Stimulated activated CD4-positive, alpha-beta T cell treated with anti-CD3 and anti-CD28 coated beads, Interleukin-12 subunit alpha, Interleukin-12 subunit beta, amount 100 ng/mL, for 24 hours (primary cell): ENCODE results near the gene NFKBIE.

Source experiments
- DNase-seq, 2 experiments: peaks; one replicate each; pipeline ENCODE4 v3.0.0-alpha.2; 2020; ENCODE audit warnings: low read depth in 2 of 2

The NFKBIE gene

DNA sequence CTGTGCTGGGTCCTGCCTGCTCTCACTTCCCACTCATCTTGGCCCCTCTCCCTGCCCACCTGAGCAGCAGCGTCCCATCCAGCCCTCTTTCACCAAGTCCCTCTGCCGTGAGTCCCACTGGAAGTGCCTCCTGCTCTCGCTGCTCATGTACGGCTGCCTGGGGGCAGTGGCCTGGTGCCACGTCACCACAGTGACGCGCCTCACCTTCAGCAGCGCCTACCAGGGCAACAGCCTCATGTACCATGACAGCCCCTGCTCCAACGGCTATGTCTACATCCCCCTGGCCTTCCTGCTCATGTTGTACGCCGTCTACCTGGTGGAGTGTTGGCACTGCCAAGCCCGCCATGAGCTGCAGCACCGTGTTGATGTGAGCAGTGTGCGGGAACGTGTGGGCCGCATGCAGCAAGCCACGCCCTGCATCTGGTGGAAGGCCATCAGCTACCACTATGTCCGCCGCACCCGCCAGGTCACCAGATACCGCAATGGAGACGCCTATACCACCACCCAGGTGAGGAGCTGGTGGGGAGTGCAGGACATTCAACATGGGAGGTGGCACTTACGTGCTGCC lies 7.7 kb upstream of the NFKBIE start:
- DNase-seq = no peak

DNA sequence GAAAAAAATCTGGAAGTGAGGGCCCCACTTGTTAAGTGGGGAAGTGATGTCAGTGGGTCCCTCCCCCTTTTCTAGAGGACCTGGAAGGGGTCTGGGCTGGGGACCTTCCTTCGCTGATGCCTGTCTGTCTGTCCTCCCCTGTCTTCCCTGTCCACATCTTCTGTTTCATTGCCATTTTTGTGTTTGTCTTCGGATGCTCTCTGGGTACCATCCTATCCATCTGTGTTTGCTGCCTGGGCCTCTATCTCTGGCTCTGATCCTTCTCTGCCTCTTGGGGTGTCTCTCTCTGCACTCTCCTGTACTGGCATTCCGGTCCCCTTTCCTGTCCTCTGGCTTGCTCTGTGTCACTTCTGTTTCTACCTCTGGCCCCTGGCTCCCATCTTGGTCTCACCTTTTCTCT lies 7.2 kb upstream of the NFKBIE start:
- no peak for DNase-seq

DNA sequence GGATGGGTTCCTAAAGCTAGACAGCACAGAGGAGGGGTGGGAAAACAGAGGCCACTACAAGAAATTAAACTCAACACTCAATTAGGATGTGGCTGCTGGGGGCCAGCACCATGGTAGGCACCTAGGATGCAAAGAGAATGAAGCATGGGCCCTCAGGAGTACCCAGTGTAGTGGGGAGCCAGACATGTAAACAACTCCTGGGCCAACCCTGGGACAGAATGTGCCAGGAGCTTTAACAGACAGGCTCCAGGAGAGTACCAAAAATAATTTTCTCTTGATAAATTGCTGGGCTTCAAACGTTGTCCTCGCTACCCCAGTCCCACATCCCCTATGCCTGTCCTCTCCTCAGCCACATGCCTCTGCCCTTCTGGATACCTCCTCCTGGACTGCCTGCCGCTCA lies 6.6 kb upstream of the NFKBIE start:
- no peak for DNase-seq

DNA sequence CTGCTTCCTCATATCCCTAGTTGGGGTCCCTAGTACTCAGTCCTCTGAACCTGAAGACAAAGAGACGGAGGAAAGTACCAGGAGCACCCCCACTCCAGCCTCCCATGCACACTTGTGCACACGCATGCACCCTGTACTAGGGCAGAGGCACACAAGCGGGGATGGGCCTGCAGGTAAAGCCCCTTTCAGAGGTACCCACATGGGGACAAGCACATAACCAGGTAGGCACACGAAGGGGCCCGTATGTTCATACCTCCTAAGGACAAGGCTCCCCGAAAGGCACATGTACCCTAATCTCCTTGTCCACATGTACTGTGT lies 6.0 kb upstream of the NFKBIE start:
- DNase-seq = no peak

DNA sequence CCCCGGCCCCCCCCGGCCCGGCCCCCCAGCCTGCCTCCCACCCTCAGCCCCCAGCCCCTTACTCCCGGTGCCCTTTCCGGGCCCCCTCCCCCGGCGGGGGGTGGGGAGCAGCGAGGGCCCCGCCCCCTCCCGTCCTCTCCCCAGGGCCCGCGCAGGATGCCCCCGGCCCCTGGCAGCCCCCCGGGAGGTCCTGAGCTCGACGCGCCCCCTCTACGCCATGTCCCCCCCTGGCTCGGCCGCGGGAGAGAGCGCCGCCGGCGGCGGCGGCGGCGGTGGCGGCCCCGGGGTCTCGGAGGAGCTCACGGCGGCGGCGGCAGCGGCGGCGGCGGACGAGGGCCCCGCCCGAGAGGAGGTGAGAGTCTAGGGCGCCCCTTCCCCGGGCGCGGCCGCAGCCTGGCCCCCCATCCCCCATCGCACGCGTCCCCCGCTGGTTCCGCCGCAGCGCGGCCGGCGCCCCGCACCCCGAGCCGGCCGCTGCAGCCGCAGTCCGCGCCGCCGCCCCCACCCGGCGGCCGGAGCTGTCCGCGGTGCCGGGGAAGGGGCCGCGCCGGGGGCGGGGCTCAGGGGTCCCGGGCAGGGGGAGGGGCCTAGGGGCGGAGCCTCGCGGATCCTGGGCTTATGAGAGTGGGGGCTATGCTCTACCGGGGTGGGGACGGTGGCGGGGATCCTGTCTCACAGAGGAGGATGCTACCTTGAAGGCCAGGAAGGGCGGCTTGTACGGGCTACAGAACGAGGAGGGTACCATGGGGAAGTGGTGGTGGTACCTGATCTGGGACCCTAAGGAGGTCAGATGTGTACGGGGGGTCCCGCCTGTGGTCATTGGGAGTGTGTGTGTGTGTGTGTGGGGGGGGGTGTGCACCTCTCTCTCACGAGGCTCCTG lies 5.4 kb upstream of the NFKBIE start:
- no peak for DNase-seq

DNA sequence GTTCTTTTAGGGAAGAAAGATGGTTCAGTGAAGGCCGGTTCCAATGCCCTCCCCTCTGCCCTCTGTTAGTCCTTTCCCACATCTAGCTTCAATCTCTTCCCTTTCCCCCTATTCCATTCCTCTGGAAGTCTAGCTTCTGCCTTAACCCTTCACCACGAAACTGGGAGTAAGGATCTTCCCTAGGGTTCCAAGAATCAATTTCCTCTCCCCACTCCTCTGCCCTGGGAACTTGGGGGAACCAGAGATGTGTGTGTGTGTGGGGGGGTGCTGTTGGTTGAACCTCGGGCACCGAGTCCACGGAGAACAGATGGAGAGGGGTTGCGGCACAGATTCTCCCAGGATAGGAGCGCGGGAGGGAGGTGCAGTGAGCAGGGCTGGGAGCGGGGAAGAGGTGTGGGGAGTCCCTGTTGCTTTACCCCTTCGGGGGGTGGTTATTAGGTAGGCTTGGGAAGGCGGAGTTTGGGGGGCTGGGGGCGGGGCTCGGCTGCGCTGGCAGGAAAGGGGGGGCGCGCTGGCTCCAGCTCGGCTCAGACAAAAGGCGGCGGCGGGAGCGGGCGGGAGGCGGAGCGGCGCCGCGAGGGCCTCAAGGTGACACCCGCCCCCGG lies 4.7 kb upstream of the NFKBIE start, which contains the start of gene TMEM151B:
Gene TMEM151B (plus strand): TSS at position 530 of the 605 bp plus-strand sequence. CDS start 293 bp downstream, outside the sequence.
- DNase-seq = no peak

GRCh38 chr6:44269178-44269920 lies 4.0 kb upstream of the NFKBIE start:
- DNase-seq = no peak

DNA sequence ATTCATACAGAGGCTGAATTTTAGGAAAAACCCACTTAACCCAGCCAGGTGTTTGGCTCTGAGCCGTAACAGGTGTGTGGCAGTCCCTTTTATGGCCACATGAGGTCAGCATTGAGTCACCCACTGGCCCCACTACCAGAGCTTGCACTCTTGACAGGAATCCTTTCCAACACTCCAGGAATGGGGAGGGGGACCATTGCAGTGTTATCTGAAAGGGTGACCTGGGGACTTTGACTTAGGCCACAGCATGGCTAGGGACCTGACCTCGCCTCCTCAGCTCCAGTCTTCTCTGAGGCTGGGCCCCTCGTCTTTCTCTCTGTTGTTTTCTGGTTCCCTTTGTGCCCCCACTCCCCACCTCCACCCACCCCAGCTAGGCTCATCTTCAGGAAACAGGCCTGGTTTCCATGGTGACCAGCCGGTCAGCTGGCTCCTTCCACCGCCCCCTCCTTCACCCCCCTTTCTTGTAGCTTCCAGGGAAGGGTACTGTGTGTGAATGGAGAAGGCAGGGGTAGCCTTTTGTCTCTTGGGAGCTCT lies 2.8 kb upstream of the NFKBIE start:
- DNase-seq = peak in 1 of 2 experiments; percentile 60

DNA sequence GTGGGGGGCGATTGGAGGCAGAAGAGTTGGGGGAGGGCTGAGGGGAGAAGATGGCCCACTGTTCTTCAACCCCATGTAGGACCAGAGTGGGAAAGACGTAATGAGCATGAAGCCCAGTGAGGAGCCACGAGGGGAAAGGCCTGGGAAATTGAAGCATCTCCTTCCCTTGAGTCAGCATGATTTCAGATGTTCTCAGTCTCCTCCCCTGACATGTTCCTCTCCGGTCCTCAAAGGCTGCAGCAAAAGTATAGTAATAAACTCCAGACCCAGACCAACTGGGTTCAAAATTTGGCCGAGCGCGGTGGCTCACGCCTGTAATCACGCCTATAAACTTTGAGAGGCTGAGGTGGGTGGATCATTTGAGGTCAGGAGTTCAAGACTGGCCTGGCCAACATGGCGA lies 1.9 kb upstream of the NFKBIE start:
- DNase-seq = no peak

DNA sequence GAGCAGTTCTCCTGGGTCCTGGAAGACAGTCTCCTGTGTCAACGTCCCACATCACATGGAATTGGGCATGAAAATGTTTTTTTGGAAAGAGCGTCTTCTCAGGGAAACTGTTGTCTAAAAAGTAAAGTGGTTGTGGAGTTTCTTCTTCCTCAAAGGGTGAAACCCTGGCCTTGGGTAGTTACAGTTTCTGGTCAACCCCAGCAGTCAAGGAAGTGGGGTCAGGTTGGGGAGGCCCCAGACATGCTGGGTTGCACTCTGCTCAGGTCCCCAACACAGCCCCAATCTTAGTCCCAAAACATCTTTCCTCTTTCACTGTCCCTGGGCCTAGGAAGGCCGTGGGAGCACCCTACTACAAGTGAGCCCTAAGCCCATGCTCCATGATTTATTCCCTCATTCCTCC lies 996 bp upstream of the NFKBIE start:
- DNase-seq = no peak

DNA sequence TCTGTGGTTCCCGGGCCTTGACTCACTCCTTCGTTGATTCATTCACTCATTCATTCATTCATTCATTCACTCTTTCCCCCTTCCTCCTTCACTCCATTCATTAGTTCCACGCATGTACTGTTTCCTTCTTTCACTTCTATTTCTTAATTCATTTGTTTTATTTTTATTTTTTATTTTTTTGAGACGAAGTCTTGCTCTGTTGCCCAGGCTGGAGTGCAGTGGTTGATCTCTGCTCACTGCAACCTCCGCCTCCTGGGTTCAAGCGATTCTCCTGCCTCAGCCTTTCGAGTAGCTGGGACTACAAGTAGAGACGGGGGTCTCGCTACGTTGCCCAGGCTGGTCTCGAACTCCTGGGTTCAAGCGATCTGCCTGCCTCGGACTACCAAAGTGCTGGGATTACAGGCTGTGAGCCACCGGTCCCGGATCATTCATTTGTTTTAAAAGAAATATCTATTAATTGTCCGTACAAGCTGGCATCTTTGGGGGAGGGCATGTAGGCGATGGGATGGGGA lies 427 bp upstream of the NFKBIE start:
- no peak for DNase-seq

DNA sequence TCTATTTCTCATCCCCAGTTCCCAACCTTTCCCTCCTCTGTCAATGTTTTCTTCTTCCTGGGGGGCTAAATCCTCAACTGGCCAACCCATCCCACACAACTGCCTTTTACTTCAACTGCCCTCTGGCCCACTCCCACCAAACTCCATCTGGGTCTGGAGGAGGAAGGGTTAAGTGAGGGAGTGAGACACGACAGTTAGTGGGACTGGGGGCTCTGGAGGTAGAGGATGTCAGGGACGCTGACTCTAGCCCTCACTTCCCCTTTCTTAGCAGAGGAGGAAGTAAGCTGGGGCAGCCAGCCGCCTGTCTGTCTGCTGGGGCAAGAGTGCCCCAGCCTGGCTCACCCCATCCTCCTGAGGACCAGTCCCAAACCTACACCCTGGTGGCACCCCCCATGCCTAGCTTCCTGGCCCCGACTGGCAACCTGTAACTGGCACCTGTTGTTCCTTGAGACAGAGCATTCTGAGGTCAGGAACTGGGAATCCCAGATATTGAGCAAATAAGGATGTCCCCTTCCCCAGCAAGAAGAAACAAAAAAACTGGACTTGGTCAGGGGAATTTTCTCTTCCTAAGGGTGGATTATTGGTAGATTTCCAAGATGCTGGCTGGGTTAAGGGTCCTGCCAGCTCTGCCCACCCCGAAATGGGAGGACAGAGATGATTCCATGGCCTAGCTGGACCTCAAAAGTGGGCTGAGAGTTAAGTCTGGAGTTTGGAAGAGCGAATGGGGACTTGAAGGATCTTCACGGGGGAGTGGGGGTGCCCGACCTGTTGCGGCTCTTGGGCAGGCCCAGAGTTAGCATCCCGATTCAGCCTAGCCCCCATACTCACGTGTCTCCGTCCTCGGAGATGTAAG lies 971 bp downstream of the NFKBIE start:
- DNase-seq = no peak

DNA sequence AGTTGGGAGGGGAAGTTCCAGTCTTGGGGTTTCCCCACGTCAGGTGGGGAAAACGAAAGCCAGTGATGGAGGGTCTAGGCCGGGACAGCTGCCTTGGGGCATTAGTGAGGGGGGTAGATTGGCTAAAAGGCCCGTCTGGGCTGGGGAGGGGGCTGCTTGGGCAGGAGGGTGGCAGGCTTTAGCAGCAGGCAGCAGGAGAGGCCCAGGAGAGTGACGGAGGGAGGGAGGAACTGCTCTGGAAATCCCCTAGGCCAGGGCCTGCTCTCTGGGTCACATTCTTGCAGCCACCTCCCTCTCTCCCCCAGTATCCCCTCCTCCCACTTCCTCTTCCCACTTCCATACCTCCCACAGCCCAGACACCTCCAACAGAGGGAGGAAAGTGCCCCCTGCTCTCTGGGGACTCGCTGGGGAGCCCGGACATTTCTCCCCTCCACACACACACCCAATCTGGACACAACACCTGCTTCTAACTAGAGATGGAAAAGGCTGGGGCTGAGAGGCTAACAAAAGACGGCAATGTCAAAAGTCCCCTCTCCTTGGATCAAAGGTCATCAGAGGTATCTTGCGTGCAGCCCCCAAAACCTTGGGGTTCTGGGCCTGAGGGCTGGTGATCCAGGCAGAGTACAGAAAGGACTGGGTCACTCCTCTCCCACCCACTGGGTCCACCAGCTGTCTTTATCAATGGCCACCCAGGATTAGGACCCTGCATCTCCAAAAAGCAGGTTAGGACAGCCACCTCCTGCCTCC lies 1.8 kb downstream of the NFKBIE start:
- DNase-seq = no peak

GRCh38 chr6:44262467-44263353 lies 2.6 kb downstream of the NFKBIE start:
- no peak for DNase-seq

DNA sequence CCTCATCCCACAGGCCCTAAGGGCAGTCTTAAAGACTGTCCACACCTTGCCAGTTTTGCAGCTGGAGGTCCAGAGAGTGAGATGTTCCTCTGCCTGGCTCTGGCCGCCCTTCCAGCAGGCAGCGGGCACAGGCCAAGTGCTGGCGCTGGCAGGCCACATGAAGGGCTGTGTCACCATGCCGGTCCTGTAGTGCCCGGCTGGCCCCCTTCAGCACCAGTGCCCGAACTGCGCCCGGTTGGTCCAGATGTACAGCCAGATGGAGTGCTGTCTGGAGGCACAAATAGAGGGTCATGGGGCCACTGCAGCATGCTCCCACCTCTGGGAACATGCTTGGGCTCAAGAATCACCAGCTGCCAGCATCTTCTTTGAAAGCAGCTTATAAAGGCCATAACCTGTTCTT lies 3.8 kb downstream of the NFKBIE start:
- DNase-seq = no peak

GRCh38 chr6:44260451-44261297 lies 4.7 kb downstream of the NFKBIE start:
- DNase-seq = no peak

DNA sequence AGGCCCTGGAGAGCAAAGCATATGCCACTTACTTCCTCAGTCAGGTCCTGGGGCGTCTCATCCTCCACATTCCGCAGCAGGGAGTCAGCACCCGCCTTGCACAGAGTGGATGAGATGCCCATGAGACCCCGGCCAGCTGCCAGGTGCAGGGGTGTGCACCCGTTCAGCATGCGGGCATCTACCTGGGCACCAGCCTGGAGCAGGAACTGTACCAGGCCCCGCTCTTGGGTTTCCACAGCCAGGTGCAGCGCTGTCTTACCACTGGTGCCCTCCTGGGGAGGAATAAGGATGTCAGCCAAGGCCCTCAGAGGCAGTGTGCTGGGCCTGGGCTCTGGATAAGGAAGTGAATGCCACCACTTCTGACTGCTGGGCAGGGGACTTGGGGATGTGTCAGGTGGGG lies 5.3 kb downstream of the NFKBIE start:
- DNase-seq = no peak

GRCh38 chr6:44258921-44259320 lies 6.4 kb downstream of the NFKBIE start:
- DNase-seq = no peak
